Measurements from ENCODE around the gene ABR. TPM values are rescaled to one million over a fixed set of nuclear protein-coding genes. Genes with fewer than 3 reads are reported as not detected.
A peak's percentile ranks its signal among the peaks of the same experiment; 100 is the strongest.

Gene ABR
- total and polyA plus RNA-seq, 2 of the 13 experiments (the other 11 are each of a cell fraction or from before 2014, with no cell fraction given): 12.4 to 40.4 TPM

DNA sequence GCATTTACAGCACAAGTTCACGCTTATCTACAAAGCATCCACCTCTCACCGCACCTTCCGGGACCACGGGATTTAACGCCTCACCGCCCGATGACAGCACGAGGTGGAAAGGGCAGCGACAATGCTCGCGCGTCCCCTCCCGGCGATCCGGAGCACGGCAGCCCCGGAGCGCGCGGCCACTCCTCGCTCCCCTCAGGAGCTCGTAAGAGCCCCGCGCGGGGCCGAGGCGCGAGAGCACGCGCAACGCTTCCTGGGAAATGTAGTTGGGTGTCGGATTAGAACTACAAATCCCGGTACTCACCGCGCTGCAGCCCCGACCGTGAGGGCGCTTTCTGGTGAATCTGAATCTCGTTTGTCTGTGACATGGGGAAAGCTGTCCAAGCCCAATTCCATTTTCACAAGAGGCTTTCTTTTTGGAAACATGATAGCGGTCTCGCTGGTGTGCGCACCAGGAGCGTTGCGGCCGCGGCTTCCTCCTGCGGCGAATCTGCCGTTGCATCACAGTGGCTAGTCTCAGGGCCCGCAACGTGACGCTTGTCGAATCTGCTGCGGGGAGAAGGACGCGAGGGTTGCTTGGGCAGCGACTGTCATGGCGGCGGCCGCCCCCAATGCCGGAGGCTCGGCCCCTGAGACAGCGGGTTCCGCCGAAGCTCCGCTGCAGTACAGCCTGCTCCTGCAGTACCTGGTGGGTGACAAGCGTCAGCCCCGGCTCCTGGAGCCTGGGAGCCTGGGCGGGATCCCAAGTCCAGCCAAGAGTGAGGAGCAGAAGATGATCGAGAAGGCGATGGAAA, 183.0 kb downstream of the ABR start, which contains the start of gene TIMM22 (continued):
- TF ChIP-seq CC2D1A (CRISPR knock-in tag; IDR thresholded peaks at IDR 0.05) (no peak), ZSCAN20 (CRISPR knock-in tag; IDR thresholded peaks at IDR 0.05; ENCODE audit: borderline replicate concordance) (no peak), RCOR2 (CRISPR knock-in tag; IDR thresholded peaks at IDR 0.05) (peak; percentile 59), ZNF562 (CRISPR knock-in tag; IDR thresholded peaks at IDR 0.05; ENCODE audit: borderline replicate concordance) (no peak), MZF1 (CRISPR knock-in tag; IDR thresholded peaks at IDR 0.05; ENCODE audit: borderline replicate concordance) (no peak), ZSCAN12 (CRISPR knock-in tag; IDR thresholded peaks at IDR 0.05) (no peak; the same call in 1 of the 2 replicates), WIZ (CRISPR knock-in tag; IDR thresholded peaks at IDR 0.05) (peak; percentile 74; the same call in 1 of the 2 replicates), HOXA7 (CRISPR knock-in tag; IDR thresholded peaks at IDR 0.05) (no peak), ZNF75D (CRISPR knock-in tag; IDR thresholded peaks at IDR 0.05; ENCODE audit: borderline replicate concordance) (no peak), FOXO1 (CRISPR knock-in tag; IDR thresholded peaks at IDR 0.05) (peak; percentile 55), ZNF17 (CRISPR knock-in tag; IDR thresholded peaks at IDR 0.05) (no peak), NFRKB (IDR thresholded peaks at IDR 0.05) (no peak; the same call in 1 of the 2 replicates), EP300 (IDR thresholded peaks at IDR 0.05; ENCODE audit: low read depth in 2 of 2, low read length in 2 of 2) (peak; percentile 36 to 81; a peak in 3 of 4 replicates), EP300 (CRISPR knock-in tag; IDR thresholded peaks at IDR 0.05; ENCODE audit: borderline replicate concordance) (peak; percentile 38; the same call in 1 of the 2 replicates), NFATC3 (CRISPR knock-in tag; IDR thresholded peaks at IDR 0.05) (no peak; the same call in 1 of the 2 replicates), ZNF792 (CRISPR knock-in tag; IDR thresholded peaks at IDR 0.05) (peak; percentile 90), HMGA1 (CRISPR knock-in tag; conservative IDR thresholded peaks at IDR 0.05) (no peak), MAFG (CRISPR knock-in tag; IDR thresholded peaks at IDR 0.05) (peak; percentile 49; the same call in 1 of the 2 replicates)
- TF ChIP-seq, protein P1, sequence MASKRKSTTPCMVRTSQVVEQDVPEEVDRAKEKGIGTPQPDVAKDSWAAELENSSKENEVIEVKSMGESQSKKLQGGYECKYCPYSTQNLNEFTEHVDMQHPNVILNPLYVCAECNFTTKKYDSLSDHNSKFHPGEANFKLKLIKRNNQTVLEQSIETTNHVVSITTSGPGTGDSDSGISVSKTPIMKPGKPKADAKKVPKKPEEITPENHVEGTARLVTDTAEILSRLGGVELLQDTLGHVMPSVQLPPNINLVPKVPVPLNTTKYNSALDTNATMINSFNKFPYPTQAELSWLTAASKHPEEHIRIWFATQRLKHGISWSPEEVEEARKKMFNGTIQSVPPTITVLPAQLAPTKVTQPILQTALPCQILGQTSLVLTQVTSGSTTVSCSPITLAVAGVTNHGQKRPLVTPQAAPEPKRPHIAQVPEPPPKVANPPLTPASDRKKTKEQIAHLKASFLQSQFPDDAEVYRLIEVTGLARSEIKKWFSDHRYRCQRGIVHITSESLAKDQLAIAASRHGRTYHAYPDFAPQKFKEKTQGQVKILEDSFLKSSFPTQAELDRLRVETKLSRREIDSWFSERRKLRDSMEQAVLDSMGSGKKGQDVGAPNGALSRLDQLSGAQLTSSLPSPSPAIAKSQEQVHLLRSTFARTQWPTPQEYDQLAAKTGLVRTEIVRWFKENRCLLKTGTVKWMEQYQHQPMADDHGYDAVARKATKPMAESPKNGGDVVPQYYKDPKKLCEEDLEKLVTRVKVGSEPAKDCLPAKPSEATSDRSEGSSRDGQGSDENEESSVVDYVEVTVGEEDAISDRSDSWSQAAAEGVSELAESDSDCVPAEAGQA (IDR thresholded peaks at IDR 0.05; ENCODE audit: low read depth): peak; percentile 91
- TF ChIP-seq, protein P1 (CRISPR knock-in tag; IDR thresholded peaks at IDR 0.05; ENCODE audit: borderline replicate concordance): no peak; the same call in 1 of the 2 replicates
- TF ChIP-seq, protein P2, sequence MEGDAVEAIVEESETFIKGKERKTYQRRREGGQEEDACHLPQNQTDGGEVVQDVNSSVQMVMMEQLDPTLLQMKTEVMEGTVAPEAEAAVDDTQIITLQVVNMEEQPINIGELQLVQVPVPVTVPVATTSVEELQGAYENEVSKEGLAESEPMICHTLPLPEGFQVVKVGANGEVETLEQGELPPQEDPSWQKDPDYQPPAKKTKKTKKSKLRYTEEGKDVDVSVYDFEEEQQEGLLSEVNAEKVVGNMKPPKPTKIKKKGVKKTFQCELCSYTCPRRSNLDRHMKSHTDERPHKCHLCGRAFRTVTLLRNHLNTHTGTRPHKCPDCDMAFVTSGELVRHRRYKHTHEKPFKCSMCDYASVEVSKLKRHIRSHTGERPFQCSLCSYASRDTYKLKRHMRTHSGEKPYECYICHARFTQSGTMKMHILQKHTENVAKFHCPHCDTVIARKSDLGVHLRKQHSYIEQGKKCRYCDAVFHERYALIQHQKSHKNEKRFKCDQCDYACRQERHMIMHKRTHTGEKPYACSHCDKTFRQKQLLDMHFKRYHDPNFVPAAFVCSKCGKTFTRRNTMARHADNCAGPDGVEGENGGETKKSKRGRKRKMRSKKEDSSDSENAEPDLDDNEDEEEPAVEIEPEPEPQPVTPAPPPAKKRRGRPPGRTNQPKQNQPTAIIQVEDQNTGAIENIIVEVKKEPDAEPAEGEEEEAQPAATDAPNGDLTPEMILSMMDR (CRISPR knock-in tag; IDR thresholded peaks at IDR 0.05): peak; percentile 99
- TF ChIP-seq, protein P3, sequence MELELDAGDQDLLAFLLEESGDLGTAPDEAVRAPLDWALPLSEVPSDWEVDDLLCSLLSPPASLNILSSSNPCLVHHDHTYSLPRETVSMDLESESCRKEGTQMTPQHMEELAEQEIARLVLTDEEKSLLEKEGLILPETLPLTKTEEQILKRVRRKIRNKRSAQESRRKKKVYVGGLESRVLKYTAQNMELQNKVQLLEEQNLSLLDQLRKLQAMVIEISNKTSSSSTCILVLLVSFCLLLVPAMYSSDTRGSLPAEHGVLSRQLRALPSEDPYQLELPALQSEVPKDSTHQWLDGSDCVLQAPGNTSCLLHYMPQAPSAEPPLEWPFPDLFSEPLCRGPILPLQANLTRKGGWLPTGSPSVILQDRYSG (CRISPR knock-in tag; IDR thresholded peaks at IDR 0.05): peak; percentile 94; the same call in 1 of the 2 replicates
